ENCODE measurements around the gene KLF11. TPM values are rescaled to one million over a fixed set of nuclear protein-coding genes. Genes with fewer than 3 reads are reported as not detected.

Gene KLF11
- total RNA-seq, 3 donors from 2014 or later (not counting 1 experiment from before 2014, with no cell fraction given): 47.3 to 85.8 (median 49.3) TPM

GRCh38 chr2:10059016-10059351 is 15.6 kb downstream of the KLF11 start:
- H3K4me3 ChIP-seq (ENCODE audit: low read length): no peak overlapping the region

GRCh38 chr2:10059552-10060335 is 16.4 kb downstream of the KLF11 start:
- no peaks in the 10 kb centered on the region for H3K9me3 Mint-ChIP-seq
- Histone ChIP-seq H3K4me1 (ENCODE audit: control insufficient read depth, insufficient read depth, low read length) (peaks cover 5% of the 10 kb centered on the region), H3K9me3 (ENCODE audit: control insufficient read depth, insufficient read depth, low read length) (no peaks in the 10 kb centered on the region), H3K4me3 (ENCODE audit: low read length) (no peak overlapping the region), H3K27me3 (ENCODE audit: control insufficient read depth, insufficient read depth, low read length) (no peaks in the 10 kb centered on the region), H3K27ac (ENCODE audit: low read length) (no peak overlapping the region), H3K36me3 (ENCODE audit: control insufficient read depth, insufficient read depth, low read length) (peaks cover 6% of the 10 kb centered on the region)
- H3K27ac Mint-ChIP-seq: no peak overlapping the region
- peaks cover 0 to 7% of the 10 kb centered on the region in 2 donors for H3K4me1 Mint-ChIP-seq
- H3K27me3 Mint-ChIP-seq (ENCODE audit: low read depth in 2 of 2): peaks cover 0 to 2% of the 10 kb centered on the region in 2 donors
- 89% methylated on average over 20 of the region's 20 CpGs for WGBS (ENCODE audit: insufficient coverage)
- no peaks in the 10 kb centered on the region for H3K36me3 Mint-ChIP-seq
- no peak overlapping the region for H3K4me3 Mint-ChIP-seq
- ATAC-seq (no peak), DNase-seq (no peak)
- intact Hi-C loops (cut with micrococcal nuclease): no loop called here
- TF ChIP-seq CTCF (IDR thresholded peaks at IDR 0.05): no peak

More at GRCh38 chr2:10059016-10059351, 15.6 kb downstream of the KLF11 start:
- Histone ChIP-seq H3K27ac (ENCODE audit: low read length) (no peak overlapping the region), H3K9me3 (ENCODE audit: control insufficient read depth, insufficient read depth, low read length) (no peaks in the 10 kb centered on the region), H3K4me1 (ENCODE audit: control insufficient read depth, insufficient read depth, low read length) (peaks cover 5% of the 10 kb centered on the region), H3K36me3 (ENCODE audit: control insufficient read depth, insufficient read depth, low read length) (peaks cover 12% of the 10 kb centered on the region), H3K27me3 (ENCODE audit: control insufficient read depth, insufficient read depth, low read length) (no peaks in the 10 kb centered on the region)
- TF ChIP-seq CTCF (IDR thresholded peaks at IDR 0.05): no peak
- no peak for DNase-seq
- ATAC-seq: no peak
- no peak overlapping the region for H3K4me3 Mint-ChIP-seq
- peaks cover 0 to 7% of the 10 kb centered on the region in 2 donors for H3K4me1 Mint-ChIP-seq
- no peak overlapping the region for H3K27ac Mint-ChIP-seq
- no peaks in the 10 kb centered on the region for H3K36me3 Mint-ChIP-seq
- peaks cover 0 to 2% of the 10 kb centered on the region in 2 donors for H3K27me3 Mint-ChIP-seq (ENCODE audit: low read depth in 2 of 2)
- no peaks in the 10 kb centered on the region for H3K9me3 Mint-ChIP-seq
- intact Hi-C loops (cut with micrococcal nuclease): no loop called here
- 93% methylated on average over 17 of the region's 17 CpGs for WGBS (ENCODE audit: insufficient coverage)

GRCh38 chr2:10061221-10061925 is 18.0 kb downstream of the KLF11 start:
- intact Hi-C loops (cut with micrococcal nuclease): no loop called here
- Histone ChIP-seq H3K4me3 (ENCODE audit: low read length) (no peak overlapping the region), H3K27me3 (ENCODE audit: control insufficient read depth, insufficient read depth, low read length) (no peaks in the 10 kb centered on the region), H3K27ac (ENCODE audit: low read length) (no peak overlapping the region), H3K4me1 (ENCODE audit: control insufficient read depth, insufficient read depth, low read length) (peaks cover 5% of the 10 kb centered on the region), H3K9me3 (ENCODE audit: control insufficient read depth, insufficient read depth, low read length) (no peaks in the 10 kb centered on the region), H3K36me3 (ENCODE audit: control insufficient read depth, insufficient read depth, low read length) (no peaks in the 10 kb centered on the region)
- no peaks in the 10 kb centered on the region for H3K36me3 Mint-ChIP-seq
- ATAC-seq (no peak), DNase-seq (no peak)
- TF ChIP-seq CTCF (IDR thresholded peaks at IDR 0.05): no peak
- H3K4me1 Mint-ChIP-seq: peaks cover 0 to 12% of the 10 kb centered on the region in 2 donors
- no peak overlapping the region for H3K27ac Mint-ChIP-seq
- peaks cover 0 to 2% of the 10 kb centered on the region in 2 donors for H3K27me3 Mint-ChIP-seq (ENCODE audit: low read depth in 2 of 2)
- no peak overlapping the region for H3K4me3 Mint-ChIP-seq
- no peaks in the 10 kb centered on the region for H3K9me3 Mint-ChIP-seq
- WGBS (ENCODE audit: insufficient coverage): 83% methylated on average over 8 of the region's 9 CpGs
